ENCODE data around the gene HLA-DMA. TPM values are rescaled to one million over a fixed set of nuclear protein-coding genes. Genes with fewer than 3 reads are reported as not detected.

The HLA-DMA gene
- total and polyA plus RNA-seq, 2 of the 13 experiments (the other 11 are each of a cell fraction or from before 2014, with no cell fraction given) = 0.70 to 0.71 TPM

DNA sequence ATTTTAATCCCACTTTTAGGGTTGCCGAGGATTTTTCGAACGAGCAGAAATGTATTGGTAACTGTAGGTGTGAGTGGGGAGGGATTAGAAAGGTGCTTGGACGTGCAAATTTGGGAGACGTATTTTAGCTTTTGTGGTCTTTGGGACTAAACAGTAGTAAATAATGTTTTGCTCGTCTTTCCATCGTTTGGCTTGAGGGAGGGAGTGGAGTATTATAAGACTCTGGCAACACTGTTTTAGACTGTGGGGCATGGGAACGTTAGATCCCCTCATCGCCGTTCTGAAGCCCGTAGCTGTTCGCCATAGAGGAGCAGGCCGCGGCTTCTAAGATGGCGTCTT, 18.3 kb upstream of the HLA-DMA start (continued):
- no peak for TF ChIP-seq FOXA1 (IDR thresholded peaks at IDR 0.05)
- no peak for TF ChIP-seq FOXA1 (CRISPR knock-in tag; IDR thresholded peaks at IDR 0.05)
- 0 out of 2 replicates have a peak, but pooled peaks have one; percentile 22 for TF ChIP-seq ZNF224 (CRISPR knock-in tag; IDR thresholded peaks at IDR 0.05)
- TF ChIP-seq, protein P1, sequence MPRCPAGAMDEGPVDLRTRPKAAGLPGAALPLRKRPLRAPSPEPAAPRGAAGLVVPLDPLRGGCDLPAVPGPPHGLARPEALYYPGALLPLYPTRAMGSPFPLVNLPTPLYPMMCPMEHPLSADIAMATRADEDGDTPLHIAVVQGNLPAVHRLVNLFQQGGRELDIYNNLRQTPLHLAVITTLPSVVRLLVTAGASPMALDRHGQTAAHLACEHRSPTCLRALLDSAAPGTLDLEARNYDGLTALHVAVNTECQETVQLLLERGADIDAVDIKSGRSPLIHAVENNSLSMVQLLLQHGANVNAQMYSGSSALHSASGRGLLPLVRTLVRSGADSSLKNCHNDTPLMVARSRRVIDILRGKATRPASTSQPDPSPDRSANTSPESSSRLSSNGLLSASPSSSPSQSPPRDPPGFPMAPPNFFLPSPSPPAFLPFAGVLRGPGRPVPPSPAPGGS (CRISPR knock-in tag; IDR thresholded peaks at IDR 0.05) = no peak
- TF ChIP-seq, protein P2, sequence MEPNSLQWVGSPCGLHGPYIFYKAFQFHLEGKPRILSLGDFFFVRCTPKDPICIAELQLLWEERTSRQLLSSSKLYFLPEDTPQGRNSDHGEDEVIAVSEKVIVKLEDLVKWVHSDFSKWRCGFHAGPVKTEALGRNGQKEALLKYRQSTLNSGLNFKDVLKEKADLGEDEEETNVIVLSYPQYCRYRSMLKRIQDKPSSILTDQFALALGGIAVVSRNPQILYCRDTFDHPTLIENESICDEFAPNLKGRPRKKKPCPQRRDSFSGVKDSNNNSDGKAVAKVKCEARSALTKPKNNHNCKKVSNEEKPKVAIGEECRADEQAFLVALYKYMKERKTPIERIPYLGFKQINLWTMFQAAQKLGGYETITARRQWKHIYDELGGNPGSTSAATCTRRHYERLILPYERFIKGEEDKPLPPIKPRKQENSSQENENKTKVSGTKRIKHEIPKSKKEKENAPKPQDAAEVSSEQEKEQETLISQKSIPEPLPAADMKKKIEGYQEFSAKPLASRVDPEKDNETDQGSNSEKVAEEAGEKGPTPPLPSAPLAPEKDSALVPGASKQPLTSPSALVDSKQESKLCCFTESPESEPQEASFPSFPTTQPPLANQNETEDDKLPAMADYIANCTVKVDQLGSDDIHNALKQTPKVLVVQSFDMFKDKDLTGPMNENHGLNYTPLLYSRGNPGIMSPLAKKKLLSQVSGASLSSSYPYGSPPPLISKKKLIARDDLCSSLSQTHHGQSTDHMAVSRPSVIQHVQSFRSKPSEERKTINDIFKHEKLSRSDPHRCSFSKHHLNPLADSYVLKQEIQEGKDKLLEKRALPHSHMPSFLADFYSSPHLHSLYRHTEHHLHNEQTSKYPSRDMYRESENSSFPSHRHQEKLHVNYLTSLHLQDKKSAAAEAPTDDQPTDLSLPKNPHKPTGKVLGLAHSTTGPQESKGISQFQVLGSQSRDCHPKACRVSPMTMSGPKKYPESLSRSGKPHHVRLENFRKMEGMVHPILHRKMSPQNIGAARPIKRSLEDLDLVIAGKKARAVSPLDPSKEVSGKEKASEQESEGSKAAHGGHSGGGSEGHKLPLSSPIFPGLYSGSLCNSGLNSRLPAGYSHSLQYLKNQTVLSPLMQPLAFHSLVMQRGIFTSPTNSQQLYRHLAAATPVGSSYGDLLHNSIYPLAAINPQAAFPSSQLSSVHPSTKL (CRISPR knock-in tag; IDR thresholded peaks at IDR 0.05) = no peak
- TF ChIP-seq ZBTB20 (CRISPR knock-in tag; IDR thresholded peaks at IDR 0.05; ENCODE audit: borderline replicate concordance, low read depth) = 0 out of 2 replicates have a peak, but pooled peaks have one; percentile 18
- TF ChIP-seq, protein P3, sequence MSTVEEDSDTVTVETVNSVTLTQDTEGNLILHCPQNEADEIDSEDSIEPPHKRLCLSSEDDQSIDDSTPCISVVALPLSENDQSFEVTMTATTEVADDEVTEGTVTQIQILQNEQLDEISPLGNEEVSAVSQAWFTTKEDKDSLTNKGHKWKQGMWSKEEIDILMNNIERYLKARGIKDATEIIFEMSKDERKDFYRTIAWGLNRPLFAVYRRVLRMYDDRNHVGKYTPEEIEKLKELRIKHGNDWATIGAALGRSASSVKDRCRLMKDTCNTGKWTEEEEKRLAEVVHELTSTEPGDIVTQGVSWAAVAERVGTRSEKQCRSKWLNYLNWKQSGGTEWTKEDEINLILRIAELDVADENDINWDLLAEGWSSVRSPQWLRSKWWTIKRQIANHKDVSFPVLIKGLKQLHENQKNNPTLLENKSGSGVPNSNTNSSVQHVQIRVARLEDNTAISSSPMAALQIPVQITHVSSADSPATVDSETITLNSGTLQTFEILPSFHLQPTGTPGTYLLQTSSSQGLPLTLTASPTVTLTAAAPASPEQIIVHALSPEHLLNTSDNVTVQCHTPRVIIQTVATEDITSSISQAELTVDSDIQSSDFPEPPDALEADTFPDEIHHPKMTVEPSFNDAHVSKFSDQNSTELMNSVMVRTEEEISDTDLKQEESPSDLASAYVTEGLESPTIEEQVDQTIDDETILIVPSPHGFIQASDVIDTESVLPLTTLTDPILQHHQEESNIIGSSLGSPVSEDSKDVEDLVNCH (CRISPR knock-in tag; IDR thresholded peaks at IDR 0.05) = peak; percentile 49; the same call in 1 of the 2 replicates
- TF ChIP-seq POGZ (CRISPR knock-in tag; IDR thresholded peaks at IDR 0.05) = no peak
- TF ChIP-seq DMAP1 (CRISPR knock-in tag; IDR thresholded peaks at IDR 0.05) = peak; percentile 70; the same call in 1 of the 2 replicates
- TF ChIP-seq ZNF12 (CRISPR knock-in tag; IDR thresholded peaks at IDR 0.05) = 0 out of 2 replicates have a peak, but pooled peaks have one; percentile 38
- TF ChIP-seq, protein P4, sequence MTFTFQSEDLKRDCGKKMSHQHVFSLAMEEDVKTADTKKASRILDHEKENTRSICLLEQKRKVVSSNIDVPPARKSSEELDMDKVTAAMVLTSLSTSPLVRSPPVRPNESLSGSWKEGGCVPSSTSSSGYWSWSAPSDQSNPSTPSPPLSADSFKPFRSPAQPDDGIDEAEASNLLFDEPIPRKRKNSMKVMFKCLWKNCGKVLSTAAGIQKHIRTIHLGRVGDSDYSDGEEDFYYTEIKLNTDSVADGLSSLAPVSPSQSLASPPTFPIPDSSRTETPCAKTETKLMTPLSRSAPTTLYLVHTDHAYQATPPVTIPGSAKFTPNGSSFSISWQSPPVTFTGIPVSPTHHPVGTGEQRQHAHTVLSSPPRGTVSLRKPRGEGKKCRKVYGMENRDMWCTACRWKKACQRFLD (CRISPR knock-in tag; IDR thresholded peaks at IDR 0.05; ENCODE audit: borderline replicate concordance) = 0 out of 2 replicates have a peak, but pooled peaks have one; percentile 9
- peak; percentile 35; the same call in 1 of the 2 replicates for TF ChIP-seq ZFY (CRISPR knock-in tag; IDR thresholded peaks at IDR 0.05)
- TF ChIP-seq MIER3 (CRISPR knock-in tag; IDR thresholded peaks at IDR 0.05; ENCODE audit: borderline replicate concordance) = peak; percentile 43
- 0 out of 2 replicates have a peak, but pooled peaks have one; percentile 0 for TF ChIP-seq BCL6 (CRISPR knock-in tag; IDR thresholded peaks at IDR 0.05)
- TF ChIP-seq TBX2 (CRISPR knock-in tag; IDR thresholded peaks at IDR 0.05; ENCODE audit: borderline replicate concordance) = peak; percentile 21; the same call in 1 of the 2 replicates
- TF ChIP-seq, protein P5, sequence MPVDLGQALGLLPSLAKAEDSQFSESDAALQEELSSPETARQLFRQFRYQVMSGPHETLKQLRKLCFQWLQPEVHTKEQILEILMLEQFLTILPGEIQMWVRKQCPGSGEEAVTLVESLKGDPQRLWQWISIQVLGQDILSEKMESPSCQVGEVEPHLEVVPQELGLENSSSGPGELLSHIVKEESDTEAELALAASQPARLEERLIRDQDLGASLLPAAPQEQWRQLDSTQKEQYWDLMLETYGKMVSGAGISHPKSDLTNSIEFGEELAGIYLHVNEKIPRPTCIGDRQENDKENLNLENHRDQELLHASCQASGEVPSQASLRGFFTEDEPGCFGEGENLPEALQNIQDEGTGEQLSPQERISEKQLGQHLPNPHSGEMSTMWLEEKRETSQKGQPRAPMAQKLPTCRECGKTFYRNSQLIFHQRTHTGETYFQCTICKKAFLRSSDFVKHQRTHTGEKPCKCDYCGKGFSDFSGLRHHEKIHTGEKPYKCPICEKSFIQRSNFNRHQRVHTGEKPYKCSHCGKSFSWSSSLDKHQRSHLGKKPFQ (CRISPR knock-in tag; IDR thresholded peaks at IDR 0.05; ENCODE audit: insufficient replicate concordance) = peak; percentile 81
- TF ChIP-seq, protein P6, sequence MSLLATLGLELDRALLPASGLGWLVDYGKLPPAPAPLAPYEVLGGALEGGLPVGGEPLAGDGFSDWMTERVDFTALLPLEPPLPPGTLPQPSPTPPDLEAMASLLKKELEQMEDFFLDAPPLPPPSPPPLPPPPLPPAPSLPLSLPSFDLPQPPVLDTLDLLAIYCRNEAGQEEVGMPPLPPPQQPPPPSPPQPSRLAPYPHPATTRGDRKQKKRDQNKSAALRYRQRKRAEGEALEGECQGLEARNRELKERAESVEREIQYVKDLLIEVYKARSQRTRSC (CRISPR knock-in tag; IDR thresholded peaks at IDR 0.05; ENCODE audit: low read depth) = 0 out of 2 replicates have a peak, but pooled peaks have one; percentile 21
- no peak for TF ChIP-seq MAF1 (CRISPR knock-in tag; IDR thresholded peaks at IDR 0.05; ENCODE audit: borderline replicate concordance)
- TF ChIP-seq STAT5B (CRISPR knock-in tag; IDR thresholded peaks at IDR 0.05) = no peak
- 0 out of 2 replicates have a peak, but pooled peaks have one; percentile 79 for TF ChIP-seq ZNF674 (CRISPR knock-in tag; IDR thresholded peaks at IDR 0.05; ENCODE audit: low read depth)
